ENCODE results near the gene RHEX. TPM values are rescaled to one million over a fixed set of nuclear protein-coding genes. Genes with fewer than 3 reads are reported as not detected.

Gene RHEX
- total RNA-seq, 1 donor from 2014 or later: 3.1 TPM

GRCh38 chr1:206082831-206083695, 30.1 kb downstream of the RHEX start:
- Histone ChIP-seq H3K4me1 (ENCODE audit: control insufficient read depth in 3 of 3, insufficient read depth in 3 of 3, low read length in 3 of 3) (no peaks in the 10 kb centered on the region), H3K9ac (ENCODE audit: low read depth in 1 of 3, low read length in 3 of 3) (no peak overlapping the region), H3K36me3 (ENCODE audit: control insufficient read depth in 3 of 3, insufficient read depth in 3 of 3, low read length in 3 of 3) (no peaks in the 10 kb centered on the region), H3K4me3 (ENCODE audit: low read length in 3 of 3) (no peak overlapping the region), H3K27ac (ENCODE audit: low read depth, low read length) (no peak overlapping the region), H3K27me3 (ENCODE audit: control insufficient read depth in 3 of 3, insufficient read depth in 3 of 3, low read length in 3 of 3) (peaks cover 0 to 3% (median 0%) of the 10 kb centered on the region in 3 donors), H3K9me3 (ENCODE audit: control insufficient read depth in 3 of 3, low read length in 3 of 3) (no peaks in the 10 kb centered on the region)

- Histone ChIP-seq H3K27me3 (ENCODE audit: control insufficient read depth in 3 of 3, insufficient read depth in 3 of 3, low read length in 3 of 3) (peaks cover 0 to 3% (median 0%) of the 10 kb centered on the region in 3 donors), H3K4me3 (ENCODE audit: low read length in 3 of 3) (no peak overlapping the region), H3K4me1 (ENCODE audit: control insufficient read depth in 3 of 3, insufficient read depth in 3 of 3, low read length in 3 of 3) (no peaks in the 10 kb centered on the region), H3K36me3 (ENCODE audit: control insufficient read depth in 3 of 3, insufficient read depth in 3 of 3, low read length in 3 of 3) (no peaks in the 10 kb centered on the region), H3K9me3 (ENCODE audit: control insufficient read depth in 3 of 3, low read length in 3 of 3) (no peaks in the 10 kb centered on the region), H3K27ac (ENCODE audit: low read depth, low read length) (no peak overlapping the region), H3K9ac (ENCODE audit: low read depth in 1 of 3, low read length in 3 of 3) (no peak overlapping the region)
Measured at GRCh38 chr1:206083750-206084149, 30.8 kb downstream of the RHEX start.

- Histone ChIP-seq H3K4me1 (ENCODE audit: control insufficient read depth in 3 of 3, insufficient read depth in 3 of 3, low read length in 3 of 3) (no peaks in the 10 kb centered on the region), H3K4me3 (ENCODE audit: low read length in 3 of 3) (no peak overlapping the region), H3K27me3 (ENCODE audit: control insufficient read depth in 3 of 3, insufficient read depth in 3 of 3, low read length in 3 of 3) (no peaks in the 10 kb centered on the region), H3K9me3 (ENCODE audit: control insufficient read depth in 3 of 3, low read length in 3 of 3) (no peaks in the 10 kb centered on the region), H3K9ac (ENCODE audit: low read depth in 1 of 3, low read length in 3 of 3) (no peak overlapping the region), H3K36me3 (ENCODE audit: control insufficient read depth in 3 of 3, insufficient read depth in 3 of 3, low read length in 3 of 3) (no peaks in the 10 kb centered on the region), H3K27ac (ENCODE audit: low read depth, low read length) (no peak overlapping the region)
Measured at GRCh38 chr1:206087091-206087490, 34.1 kb downstream of the RHEX start.

DNA sequence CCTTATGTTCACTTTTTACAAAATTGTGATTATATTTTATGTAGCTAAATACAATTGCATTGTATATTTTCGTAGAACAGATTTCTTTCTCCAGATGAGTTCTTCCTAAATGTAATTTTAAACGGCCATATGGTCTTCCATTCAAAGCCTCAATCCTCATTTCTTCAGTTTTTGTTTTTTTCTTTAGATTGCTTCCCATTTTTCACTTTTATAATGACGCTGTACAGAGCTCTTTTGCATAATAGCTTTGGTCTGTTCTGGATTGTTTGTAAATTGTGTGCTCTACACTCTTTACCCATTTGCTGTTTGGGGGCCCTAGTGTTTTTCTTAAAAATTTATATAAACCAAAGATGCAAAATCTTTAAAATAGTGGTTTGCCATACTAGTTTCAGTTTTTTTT, 36.4 kb downstream of the RHEX start:
- H3K27me3 ChIP-seq (ENCODE audit: control insufficient read depth in 3 of 3, insufficient read depth in 3 of 3, low read length in 3 of 3): no peaks in the 10 kb centered on the region
- no peak overlapping the region for H3K4me3 ChIP-seq (ENCODE audit: low read length in 3 of 3)
- no peaks in the 10 kb centered on the region for H3K9me3 ChIP-seq (ENCODE audit: control insufficient read depth in 3 of 3, low read length in 3 of 3)
- no peaks in the 10 kb centered on the region for H3K36me3 ChIP-seq (ENCODE audit: control insufficient read depth in 3 of 3, insufficient read depth in 3 of 3, low read length in 3 of 3)
- no peak overlapping the region for H3K27ac ChIP-seq (ENCODE audit: low read depth, low read length)
- no peaks in the 10 kb centered on the region for H3K4me1 ChIP-seq (ENCODE audit: control insufficient read depth in 3 of 3, insufficient read depth in 3 of 3, low read length in 3 of 3)
- H3K9ac ChIP-seq (ENCODE audit: low read depth in 1 of 3, low read length in 3 of 3): no peak overlapping the region

GRCh38 chr1:206094024-206094423, 41.1 kb downstream of the RHEX start:
- H3K4me3 ChIP-seq (ENCODE audit: low read length in 3 of 3): no peak overlapping the region
- H3K27me3 ChIP-seq (ENCODE audit: control insufficient read depth in 3 of 3, insufficient read depth in 3 of 3, low read length in 3 of 3): peaks cover 0 to 6% (median 0%) of the 10 kb centered on the region in 3 donors
- no peaks in the 10 kb centered on the region for H3K36me3 ChIP-seq (ENCODE audit: control insufficient read depth in 3 of 3, insufficient read depth in 3 of 3, low read length in 3 of 3)
- H3K9ac ChIP-seq (ENCODE audit: low read depth in 1 of 3, low read length in 3 of 3): no peak overlapping the region
- no peaks in the 10 kb centered on the region for H3K9me3 ChIP-seq (ENCODE audit: control insufficient read depth in 3 of 3, low read length in 3 of 3)
- H3K27ac ChIP-seq (ENCODE audit: low read depth, low read length): no peak overlapping the region
- peaks cover 0 to 2% (median 0%) of the 10 kb centered on the region in 3 donors for H3K4me1 ChIP-seq (ENCODE audit: control insufficient read depth in 3 of 3, insufficient read depth in 3 of 3, low read length in 3 of 3)

DNA sequence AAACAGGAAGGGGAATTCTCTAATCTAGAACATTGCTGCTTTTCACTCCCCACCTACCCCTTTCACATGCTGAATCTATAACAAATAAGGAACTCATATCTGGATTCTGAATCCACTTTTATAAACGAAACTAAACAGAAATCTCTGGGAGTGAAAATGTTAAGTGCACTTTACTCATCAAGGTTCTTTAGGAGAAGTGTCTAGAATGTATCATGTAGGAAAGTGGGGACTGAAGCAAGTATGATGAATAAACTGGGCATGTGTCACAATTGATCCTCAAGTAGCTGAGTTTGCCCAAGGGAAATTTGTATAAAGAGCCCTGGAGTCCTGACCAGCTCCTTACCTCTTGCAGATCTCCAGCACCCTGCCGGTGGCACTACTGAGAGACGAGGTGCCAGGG, 44.4 kb downstream of the RHEX start:
- no peaks in the 10 kb centered on the region for H3K36me3 ChIP-seq (ENCODE audit: control insufficient read depth in 3 of 3, insufficient read depth in 3 of 3, low read length in 3 of 3)
- H3K27me3 ChIP-seq (ENCODE audit: control insufficient read depth in 3 of 3, insufficient read depth in 3 of 3, low read length in 3 of 3): peaks cover 0 to 9% (median 4%) of the 10 kb centered on the region in 3 donors
- H3K9ac ChIP-seq (ENCODE audit: low read depth in 1 of 3, low read length in 3 of 3): no peak overlapping the region
- no peaks in the 10 kb centered on the region for H3K9me3 ChIP-seq (ENCODE audit: control insufficient read depth in 3 of 3, low read length in 3 of 3)
- no peak overlapping the region for H3K4me3 ChIP-seq (ENCODE audit: low read length in 3 of 3)
- peaks cover 0 to 5% (median 2%) of the 10 kb centered on the region in 3 donors for H3K4me1 ChIP-seq (ENCODE audit: control insufficient read depth in 3 of 3, insufficient read depth in 3 of 3, low read length in 3 of 3)
- H3K27ac ChIP-seq (ENCODE audit: low read depth, low read length): no peak overlapping the region

DNA sequence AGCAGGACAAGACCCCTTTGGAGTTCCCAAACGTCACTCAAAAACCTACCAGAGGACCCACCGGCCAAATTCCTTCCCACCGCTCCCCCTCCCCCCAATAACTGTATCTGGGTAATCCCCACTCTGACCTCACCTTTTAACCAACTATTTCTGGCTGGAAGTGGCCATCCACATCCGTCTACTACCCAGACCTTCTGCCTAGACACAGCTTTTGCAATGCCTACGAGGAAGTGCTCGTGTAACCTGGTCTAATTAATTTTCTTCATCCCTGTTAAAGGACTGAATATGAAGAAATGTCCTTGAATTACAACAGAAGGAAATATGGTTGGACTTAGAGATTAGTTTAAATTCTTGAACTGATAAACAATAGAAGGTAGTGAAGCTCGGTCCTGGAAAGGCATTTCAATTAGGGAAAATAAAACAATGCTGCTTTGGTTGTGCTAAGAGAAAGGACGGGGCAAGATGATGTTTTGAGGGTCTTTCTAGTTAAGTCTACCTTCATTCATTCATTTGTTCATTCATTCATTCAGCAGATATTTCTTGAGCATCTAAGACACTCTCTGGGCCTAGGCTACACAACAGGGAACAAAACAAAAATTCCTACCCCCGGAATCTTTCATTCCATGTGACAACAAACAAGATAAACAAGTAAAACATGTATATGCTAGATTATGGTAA, 45.4 kb downstream of the RHEX start:
- peaks cover 0 to 9% (median 4%) of the 10 kb centered on the region in 3 donors for H3K27me3 ChIP-seq (ENCODE audit: control insufficient read depth in 3 of 3, insufficient read depth in 3 of 3, low read length in 3 of 3)
- no peak overlapping the region for H3K9ac ChIP-seq (ENCODE audit: low read depth in 1 of 3, low read length in 3 of 3)
- no peaks in the 10 kb centered on the region for H3K9me3 ChIP-seq (ENCODE audit: control insufficient read depth in 3 of 3, low read length in 3 of 3)
- H3K27ac ChIP-seq (ENCODE audit: low read depth, low read length): no peak overlapping the region
- no peaks in the 10 kb centered on the region for H3K36me3 ChIP-seq (ENCODE audit: control insufficient read depth in 3 of 3, insufficient read depth in 3 of 3, low read length in 3 of 3)
- peaks cover 0 to 5% (median 2%) of the 10 kb centered on the region in 3 donors for H3K4me1 ChIP-seq (ENCODE audit: control insufficient read depth in 3 of 3, insufficient read depth in 3 of 3, low read length in 3 of 3)
- H3K4me3 ChIP-seq (ENCODE audit: low read length in 3 of 3): no peak overlapping the region

DNA sequence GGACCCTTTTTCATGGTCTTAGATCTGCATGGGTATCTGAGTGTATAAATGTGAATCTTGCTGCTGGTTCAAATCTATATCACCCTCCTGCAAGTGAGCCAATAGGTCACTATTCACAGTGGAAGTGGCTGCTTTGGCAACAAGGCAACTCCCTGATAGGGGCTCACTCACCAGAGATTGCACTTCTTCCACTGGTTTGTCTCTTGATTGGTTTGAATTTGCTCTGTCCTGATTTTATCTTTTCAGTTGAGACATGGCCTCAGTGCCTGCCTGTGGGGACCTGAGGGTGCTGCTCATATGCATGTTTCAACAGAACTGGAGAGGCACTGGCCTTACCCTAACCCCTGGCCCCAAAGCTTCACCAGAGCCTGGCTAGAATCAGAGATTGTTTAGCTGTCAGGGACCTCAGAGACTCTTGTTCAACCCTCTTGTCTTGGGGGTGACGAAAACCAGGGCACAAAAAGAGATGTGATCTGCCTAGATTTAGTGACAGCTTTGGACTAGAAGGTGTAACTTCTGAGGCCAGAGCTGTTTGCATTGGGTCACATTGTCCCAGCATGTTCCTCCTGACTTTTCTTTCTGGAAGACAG, 47.3 kb downstream of the RHEX start:
- Histone ChIP-seq H3K4me3 (ENCODE audit: low read length in 3 of 3) (no peak overlapping the region), H3K9me3 (ENCODE audit: control insufficient read depth in 3 of 3, low read length in 3 of 3) (no peaks in the 10 kb centered on the region), H3K4me1 (ENCODE audit: control insufficient read depth in 3 of 3, insufficient read depth in 3 of 3, low read length in 3 of 3) (peaks cover 0 to 5% (median 2%) of the 10 kb centered on the region in 3 donors), H3K27me3 (ENCODE audit: control insufficient read depth in 3 of 3, insufficient read depth in 3 of 3, low read length in 3 of 3) (peaks cover 0 to 9% (median 4%) of the 10 kb centered on the region in 3 donors), H3K36me3 (ENCODE audit: control insufficient read depth in 3 of 3, insufficient read depth in 3 of 3, low read length in 3 of 3) (no peaks in the 10 kb centered on the region), H3K9ac (ENCODE audit: low read depth in 1 of 3, low read length in 3 of 3) (no peak overlapping the region), H3K27ac (ENCODE audit: low read depth, low read length) (no peak overlapping the region)

GRCh38 chr1:206101351-206102045, 48.5 kb downstream of the RHEX start:
- Histone ChIP-seq H3K4me1 (ENCODE audit: control insufficient read depth in 3 of 3, insufficient read depth in 3 of 3, low read length in 3 of 3) (peaks cover 0 to 7% (median 2%) of the 10 kb centered on the region in 3 donors), H3K4me3 (ENCODE audit: low read length in 3 of 3) (no peak overlapping the region), H3K27ac (ENCODE audit: low read depth, low read length) (no peak overlapping the region), H3K9me3 (ENCODE audit: control insufficient read depth in 3 of 3, low read length in 3 of 3) (no peaks in the 10 kb centered on the region), H3K27me3 (ENCODE audit: control insufficient read depth in 3 of 3, insufficient read depth in 3 of 3, low read length in 3 of 3) (peaks cover 0 to 9% (median 4%) of the 10 kb centered on the region in 3 donors), H3K9ac (ENCODE audit: low read depth in 1 of 3, low read length in 3 of 3) (no peak overlapping the region), H3K36me3 (ENCODE audit: control insufficient read depth in 3 of 3, insufficient read depth in 3 of 3, low read length in 3 of 3) (no peaks in the 10 kb centered on the region)

All from skeletal muscle tissue (tissue), 4 donors.